SK-N-MC (cell line): ENCODE results near the gene NEAT1.

Experiments
- DNase-seq: peaks from one replicate; pipeline ENCODE4 v3.0.0-alpha.2; 2011; ENCODE audit warnings: low read depth, low spot score
- H3K27ac ChIP-seq: fragments of 200-600 bp; sonication (generic); 2 replicates; pipeline ENCODE4 v1.5.1; 2016; ENCODE audit warnings: mixed run types
- H3K36me3 ChIP-seq: fragments of 200-600 bp; sonication (generic); 2 replicates; pipeline ENCODE4 v1.6.1; 2017; ENCODE audit warnings: antibody characterized with exemption, low read length, mixed read lengths; ENCODE audit not compliant: insufficient read depth
- H3K4me3 ChIP-seq: fragments of 200-600 bp; sonication (generic); 2 replicates; pipeline ENCODE4 v1.5.1; 2016
- H3K9ac ChIP-seq: fragments of 200-600 bp; sonication (generic); 2 replicates; pipeline ENCODE4 v1.8.0; 2017; ENCODE audit warnings: mixed run types, mixed read lengths; ENCODE audit not compliant: insufficient read length
- H3K9me3 ChIP-seq: fragments of 200-600 bp; sonication (generic); 2 replicates; pipeline ENCODE4 v1.6.1; 2017; ENCODE audit warnings: low read depth, mild to moderate bottlenecking, antibody characterized with exemption, low read length, moderate library complexity, mixed read lengths
- EZH2 ChIP-seq: fragments of 200-600 bp; sonication (generic); IDR thresholded peaks from one replicate; pipeline ENCODE4 v1.6.1; 2017; ENCODE audit warnings: antibody characterized with exemption
- FOXP2 ChIP-seq: optimal IDR thresholded peaks from 2 replicates; pipeline ENCODE3; 2011; ENCODE audit warnings: mild to moderate bottlenecking, moderate library complexity; ENCODE audit not compliant: insufficient read depth; ENCODE audit errors: extremely low read length, control extremely low read depth
- POLR2AphosphoS5 ChIP-seq: IDR thresholded peaks from 2 replicates; pipeline ENCODE4 v1.6.1; 2012; ENCODE audit warnings: mild to moderate bottlenecking, low read depth, low read length, borderline replicate concordance

The NEAT1 gene

GRCh38 chr11:65486570-65487466, 64.2 kb downstream of the NEAT1 start:
- Histone ChIP-seq H3K36me3 (no peaks in the 10 kb centered on the region), H3K9ac (no peak overlapping the region), H3K27ac (peak overlapping the region; percentile 74), H3K4me3 (no peak overlapping the region), H3K9me3 (no peaks in the 10 kb centered on the region)
- TF ChIP-seq FOXP2 (no peak), POLR2AphosphoS5 (no peak), EZH2 (no peak)
- no peak for DNase-seq

- peak overlapping the region; percentile 61; the same call in 1 of the 2 replicates for H3K4me3 ChIP-seq
- no peaks in the 10 kb centered on the region for H3K9me3 ChIP-seq
- peak overlapping the region; percentile 85 for H3K27ac ChIP-seq
- DNase-seq: peak; percentile 94
- no peaks in the 10 kb centered on the region for H3K36me3 ChIP-seq
- no peak overlapping the region for H3K9ac ChIP-seq
- TF ChIP-seq FOXP2: no peak
Observed at GRCh38 chr11:65487467-65488272, 65.1 kb downstream of the NEAT1 start.

GRCh38 chr11:65488273-65489034, 65.9 kb downstream of the NEAT1 start:
- DNase-seq: no peak
- H3K4me3 ChIP-seq: no peak overlapping the region
- no peaks in the 10 kb centered on the region for H3K9me3 ChIP-seq
- TF ChIP-seq FOXP2 (no peak), EZH2 (no peak), POLR2AphosphoS5 (no peak)
- H3K36me3 ChIP-seq: no peaks in the 10 kb centered on the region
- peak overlapping the region; percentile 85 for H3K27ac ChIP-seq
- H3K9ac ChIP-seq: no peak overlapping the region

- peak overlapping the region; percentile 15 for H3K9ac ChIP-seq
- peak overlapping the region; percentile 85 for H3K27ac ChIP-seq
- no peak overlapping the region for H3K4me3 ChIP-seq
- TF ChIP-seq POLR2AphosphoS5 (peak; percentile 29; the same call in 1 of the 2 replicates), FOXP2 (no peak)
- DNase-seq: no peak
- no peaks in the 10 kb centered on the region for H3K36me3 ChIP-seq
- no peaks in the 10 kb centered on the region for H3K9me3 ChIP-seq
Observed at GRCh38 chr11:65489035-65489705, 66.6 kb downstream of the NEAT1 start.

GRCh38 chr11:65489706-65490320, 67.2 kb downstream of the NEAT1 start:
- H3K27ac ChIP-seq: peak overlapping the region; percentile 23
- no peak for DNase-seq
- H3K9ac ChIP-seq: peak overlapping the region; percentile 15
- no peak overlapping the region for H3K4me3 ChIP-seq
- H3K9me3 ChIP-seq: no peaks in the 10 kb centered on the region
- no peak for TF ChIP-seq EZH2
- TF ChIP-seq POLR2AphosphoS5: 0 out of 2 replicates have a peak, but pooled peaks have one; percentile 5
- no peak for TF ChIP-seq FOXP2
- H3K36me3 ChIP-seq: no peaks in the 10 kb centered on the region

GRCh38 chr11:65491163-65491465, 68.5 kb downstream of the NEAT1 start:
- Histone ChIP-seq H3K36me3 (no peaks in the 10 kb centered on the region), H3K9me3 (no peaks in the 10 kb centered on the region), H3K27ac (peak overlapping the region; percentile 94), H3K9ac (peak overlapping the region; percentile 54), H3K4me3 (no peak overlapping the region)
- DNase-seq: no peak
- TF ChIP-seq EZH2 (no peak), POLR2AphosphoS5 (no peak), FOXP2 (no peak)

- TF ChIP-seq EZH2 (no peak), POLR2AphosphoS5 (no peak; the same call in 1 of the 2 replicates), FOXP2 (no peak)
- peak overlapping the region; percentile 56 for H3K9ac ChIP-seq
- H3K27ac ChIP-seq: peak overlapping the region; percentile 94
- H3K36me3 ChIP-seq: no peaks in the 10 kb centered on the region
- no peak for DNase-seq
- no peaks in the 10 kb centered on the region for H3K9me3 ChIP-seq
- peak overlapping the region; percentile 54; the same call in 1 of the 2 replicates for H3K4me3 ChIP-seq
Observed at GRCh38 chr11:65491614-65492386, 69.2 kb downstream of the NEAT1 start.
